SK-N-SH (cell line): ENCODE results near the gene DYNLRB1. TPM values are rescaled to one million over a fixed set of nuclear protein-coding genes. Genes with fewer than 3 reads are reported as not detected.

Experiments
- CTCF ChIA-PET: fragments of 300-600, 350-600 bp; formaldehyde crosslinking; extraction: SDS; loops from one replicate; lab custom pipeline; 2021; lab: Yijun Ruan, JAX
- POLR2A ChIA-PET: fragments of 350-600 bp; sonication (Branson Sonifier 250); formaldehyde crosslinking; extraction: SDS; loops from one replicate; lab custom pipeline; 2020; ENCODE audit warnings: antibody characterized with exemption, inconsistent platforms; lab: Yijun Ruan, JAX
- DNase-seq: peaks from one replicate; pipeline ENCODE4 v3.0.0; 2012
- H2AFZ ChIP-seq: fragments of 200-600 bp; sonication (generic); 2 replicates; pipeline ENCODE4 v1.8.1; 2016; ENCODE audit warnings: antibody characterized with exemption, mild to moderate bottlenecking, low read depth
- H3F3A ChIP-seq: fragments of 200-600 bp; sonication (generic); replicated peaks from 2 replicates; pipeline ENCODE3; 2016; ENCODE audit warnings: antibody characterized with exemption, mild to moderate bottlenecking; ENCODE audit not compliant: insufficient read depth
- H3K27ac ChIP-seq, 2 experiments: fragments of 200-500 bp in 1 of 2; fragments of 200-600 bp in 1 of 2; sonication (Bioruptor generic) in 1 of 2; sonication (generic), shearing (Covaris generic) in 1 of 2; 2 replicates each; pipeline versions ENCODE4 v1.5.1 to v1.6.1; 2014 to 2016; ENCODE audit warnings: low read depth in 2 of 2, inconsistent platforms in 1 of 2, low read length in 1 of 2, mild to moderate bottlenecking in 1 of 2, mixed read lengths in 1 of 2
- H3K27me3 ChIP-seq: fragments of 200-600 bp; sonication (generic), shearing (Covaris generic); 2 replicates; pipeline ENCODE4 v1.6.1; 2016; ENCODE audit warnings: mixed run types; ENCODE audit not compliant: insufficient read depth
- H3K36me3 ChIP-seq, 2 experiments: fragments of 200-500 bp in 1 of 2; fragments of 200-600 bp in 1 of 2; sonication (Bioruptor generic) in 1 of 2; sonication (generic) in 1 of 2; replicated peaks in 1 of 2; 2 replicates each; pipeline versions ENCODE3 to v1.5.1; 2014 to 2016; ENCODE audit warnings: low read length in 1 of 2, mild to moderate bottlenecking in 1 of 2; ENCODE audit not compliant: insufficient read depth in 2 of 2, control insufficient read depth in 1 of 2
- H3K4me1 ChIP-seq, 2 experiments: fragments of 200-500 bp in 1 of 2; fragments of 200-600 bp in 1 of 2; sonication (Bioruptor generic) in 1 of 2; sonication (generic), shearing (Covaris generic) in 1 of 2; 2 replicates each; pipeline versions ENCODE4 v1.5.1 to v1.6.1; 2014 to 2016; ENCODE audit warnings: low read depth in 1 of 2, low read length in 1 of 2, mixed run types in 1 of 2; ENCODE audit not compliant: insufficient read depth in 2 of 2, control insufficient read depth in 1 of 2
- H3K4me2 ChIP-seq: fragments of 200-600 bp; sonication (generic), shearing (Covaris generic); 2 replicates; pipeline ENCODE4 v1.6.1; 2017; ENCODE audit warnings: mixed run types
- H3K4me3 ChIP-seq, 2 experiments: fragments of 200-500 bp in 1 of 2; fragments of 200-600 bp in 1 of 2; sonication (Bioruptor generic) in 1 of 2; sonication (generic), shearing (Covaris generic) in 1 of 2; 2 replicates each; pipeline versions ENCODE4 v1.5.1 to v1.8.1; 2014 to 2016; ENCODE audit warnings: low read depth in 2 of 2, inconsistent platforms in 1 of 2, low read length in 1 of 2, mild to moderate bottlenecking in 1 of 2, mixed read lengths in 1 of 2, moderate library complexity in 1 of 2
- H3K79me2 ChIP-seq: fragments of 200-600 bp; sonication (generic); 2 replicates; pipeline ENCODE4 v1.8.1; 2017; ENCODE audit warnings: mild to moderate bottlenecking; ENCODE audit not compliant: insufficient read depth
- H3K9ac ChIP-seq: fragments of 200-600 bp; sonication (generic); 2 replicates; pipeline ENCODE4 v1.6.1; 2017; ENCODE audit warnings: mixed run types
- H3K9me2 ChIP-seq: fragments of 200-600 bp; sonication (generic); 2 replicates; pipeline ENCODE4 v1.6.1; 2017; ENCODE audit warnings: mixed run types
- H3K9me3 ChIP-seq: fragments of 200-600 bp; sonication (generic); 2 replicates; pipeline ENCODE4 v1.6.1; 2017; ENCODE audit warnings: mixed run types, mild to moderate bottlenecking, moderate library complexity
- H4K20me1 ChIP-seq: fragments of 200-600 bp; sonication (generic); 2 replicates; pipeline ENCODE4 v1.6.1; 2017; ENCODE audit warnings: mild to moderate bottlenecking, mixed run types; ENCODE audit not compliant: insufficient read depth
- FOSL2 ChIP-seq: IDR thresholded peaks from 2 replicates; pipeline ENCODE4 v1.4.0; 2012; ENCODE audit warnings: low read depth, mild to moderate bottlenecking, moderate library complexity, borderline replicate concordance
- RFX5 ChIP-seq: IDR thresholded peaks from 2 replicates; pipeline ENCODE4 v1.6.1; 2012; ENCODE audit warnings: mild to moderate bottlenecking, improper control_type of control experiment, low read length
- RXRA ChIP-seq: IDR thresholded peaks from 2 replicates; pipeline ENCODE4 v1.4.0; 2012; ENCODE audit warnings: low read depth, mild to moderate bottlenecking, borderline replicate concordance
- SIN3A ChIP-seq: IDR thresholded peaks from 2 replicates; pipeline ENCODE4 v1.6.1; 2012; ENCODE audit warnings: low read depth, mild to moderate bottlenecking, low read length, moderate library complexity, borderline replicate concordance
- ZBTB33 ChIP-seq: IDR thresholded peaks from 2 replicates; pipeline ENCODE4 v1.4.0; 2012; ENCODE audit warnings: low read depth, borderline replicate concordance
- WGBS: methylation state at CpG from one replicate; pipeline ENCODE4 v1.1.6; 2017; ENCODE audit warnings: low lambda C conversion rate; 5-methylcytosine and 5-hydroxymethylcytosine counted together
- polyA plus RNA-seq, 3 experiments: library from polyadenylated mRNA; depleted of rRNA; stranded (reverse); fragments of >200 nt; gene quantifications; 2 replicates each; pipeline ENCODE4 v1.2.3, GENCODE V29; 2012
- TF ChIP-seq, protein P1 (sequence below): IDR thresholded peaks from 2 replicates; pipeline ENCODE4 v1.4.0; 2012; ENCODE audit warnings: low read depth, borderline replicate concordance

Gene DYNLRB1
- polyA plus RNA-seq, 1 of the 3 experiments (the other 2 are of a cell fraction) = 402 TPM

DNA sequence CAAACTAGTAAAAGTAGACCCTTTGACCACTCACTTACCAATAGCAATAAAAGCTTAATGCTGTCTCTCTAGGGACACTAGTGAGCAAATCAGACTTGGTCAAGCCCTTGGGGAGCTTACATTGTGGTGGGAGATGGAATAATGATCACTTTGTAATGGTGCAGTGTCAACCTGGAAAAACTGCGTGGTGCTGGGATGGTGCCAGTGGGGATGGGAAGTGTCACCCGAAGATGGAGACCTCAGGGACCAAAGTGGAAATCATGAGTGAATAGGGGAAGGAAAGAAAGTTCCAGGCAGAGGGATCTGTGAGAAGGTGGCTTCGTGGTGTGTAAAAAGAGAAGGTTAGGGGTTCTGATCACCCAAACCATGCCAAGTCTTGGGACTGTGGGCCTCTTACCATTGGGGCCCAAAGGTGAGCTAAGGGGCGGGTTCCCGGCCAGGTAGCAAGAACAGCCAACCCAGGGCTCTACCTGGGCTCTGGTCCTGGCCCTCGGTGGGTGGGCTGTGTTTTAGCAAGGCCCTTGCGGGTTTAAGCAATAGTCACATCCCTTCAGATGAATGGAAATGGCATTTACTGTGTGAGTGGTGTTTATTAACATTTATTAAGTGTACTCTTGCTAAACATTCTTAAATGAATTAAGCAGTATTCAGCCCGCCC is 15.5 kb downstream of the DYNLRB1 start (continued):
- TF ChIP-seq ZBTB33 (no peak), RFX5 (no peak)
- TF ChIP-seq, all 33 proteins: peak for 0

DNA sequence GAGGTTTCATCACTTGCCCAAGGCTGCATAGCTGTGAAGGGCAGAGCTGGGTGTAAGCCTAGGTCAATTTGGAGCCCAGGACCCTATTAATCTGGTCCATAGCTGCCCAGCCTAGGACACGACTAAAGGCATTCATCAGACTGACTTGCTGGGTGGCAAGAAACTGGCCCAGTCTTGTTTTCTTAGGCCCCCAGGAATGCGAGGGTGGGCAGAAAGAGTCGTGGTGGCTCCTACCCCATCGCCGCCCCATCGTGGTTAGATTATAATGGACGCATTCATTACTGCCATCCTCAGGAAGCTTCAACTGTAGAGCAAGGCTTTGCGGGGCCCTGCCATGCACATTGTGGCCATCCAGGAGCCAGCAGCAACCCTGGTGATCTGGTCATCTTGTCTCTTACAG is 16.1 kb downstream of the DYNLRB1 start:
- Histone ChIP-seq H3K4me2 (no peak overlapping the region), H2AFZ (no peak overlapping the region), H3F3A (no peaks in the 10 kb centered on the region), H3K36me3 (peaks cover 60 to 84% of the 10 kb centered on the region in 2 experiments), H3K9me3 (no peaks in the 10 kb centered on the region), H3K27me3 (no peaks in the 10 kb centered on the region)
- ChIA-PET CTCF (interaction anchor here (1.1 to 2.1 kb wide), 3 partner anchors 9 to 220 kb away, joined by 4 to 11 read pairs (median 5); no protein-coding TSS in a partner anchor), POLR2A (no interaction called here)
- no peak for TF ChIP-seq SIN3A
- TF ChIP-seq, all 33 proteins: peak for 0
- H4K20me1 ChIP-seq = peaks cover 32% of the 10 kb centered on the region
- no peak overlapping the region; a peak in 1 of 4 replicates for H3K27ac ChIP-seq
- H3K9ac ChIP-seq = no peak overlapping the region
- peaks cover 41% of the 10 kb centered on the region for H3K79me2 ChIP-seq
- WGBS = 95% methylated on average over 7 of the region's 8 CpGs
- DNase-seq = no peak
- no peaks in the 10 kb centered on the region for H3K9me2 ChIP-seq
- no peaks in the 10 kb centered on the region; a peak in 1 of 4 replicates for H3K4me1 ChIP-seq
- H3K4me3 ChIP-seq = no peak overlapping the region

GRCh38 chr20:34532756-34533155 is 16.5 kb downstream of the DYNLRB1 start:
- Histone ChIP-seq H3K36me3 (peaks cover 56 to 84% of the 10 kb centered on the region in 2 experiments), H3K9me2 (no peaks in the 10 kb centered on the region), H3K4me1 (no peaks in the 10 kb centered on the region; a peak in 1 of 4 replicates), H3K27ac (no peak overlapping the region), H3K9me3 (no peaks in the 10 kb centered on the region), H3K4me3 (no peak overlapping the region), H3K9ac (no peak overlapping the region), H3K27me3 (no peaks in the 10 kb centered on the region), H3F3A (no peaks in the 10 kb centered on the region), H3K79me2 (peaks cover 37% of the 10 kb centered on the region), H4K20me1 (peaks cover 32% of the 10 kb centered on the region), H2AFZ (no peak overlapping the region), H3K4me2 (no peak overlapping the region)
- no peak for DNase-seq
- 93% methylated on average over 7 of the region's 7 CpGs for WGBS
- CTCF ChIA-PET = interaction anchor here (1.0 to 1.2 kb wide), 4 partner anchors 10 to 382 kb away, joined by 3 to 5 read pairs (median 4); no protein-coding TSS in a partner anchor
- POLR2A ChIA-PET = no interaction called here
- TF ChIP-seq, protein P1, sequence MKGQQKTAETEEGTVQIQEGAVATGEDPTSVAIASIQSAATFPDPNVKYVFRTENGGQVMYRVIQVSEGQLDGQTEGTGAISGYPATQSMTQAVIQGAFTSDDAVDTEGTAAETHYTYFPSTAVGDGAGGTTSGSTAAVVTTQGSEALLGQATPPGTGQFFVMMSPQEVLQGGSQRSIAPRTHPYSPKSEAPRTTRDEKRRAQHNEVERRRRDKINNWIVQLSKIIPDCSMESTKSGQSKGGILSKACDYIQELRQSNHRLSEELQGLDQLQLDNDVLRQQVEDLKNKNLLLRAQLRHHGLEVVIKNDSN = no peak
- no peak for TF ChIP-seq RXRA
- TF ChIP-seq FOSL2 = no peak
